Sigmoid colon (tissue), 7 donors: ENCODE results near the gene TNFRSF1B. TPM values are rescaled to one million over a fixed set of nuclear protein-coding genes. Genes with fewer than 3 reads are reported as not detected.

Experiments
- DNase-seq: peaks from one replicate; pipeline ENCODE4 v3.0.0-alpha.2; 2019
- H3K27ac ChIP-seq, 4 donors: fragments of 200-600 bp; sonication (generic); one replicate each; pipeline ENCODE4 v1.5.1; 2016 to 2019; ENCODE audit warnings: mild to moderate bottlenecking in 1 of 4
- H3K27me3 ChIP-seq, 3 donors: fragments of 200-600 bp; sonication (generic); one replicate each; pipeline ENCODE4 v1.5.1; 2019; ENCODE audit warnings: mild to moderate bottlenecking in 1 of 3
- H3K36me3 ChIP-seq, 4 donors: fragments of 200-600 bp; sonication (generic); one replicate each; pipeline ENCODE4 v1.5.1; 2016 to 2019
- H3K4me1 ChIP-seq, 4 donors: fragments of 200-600 bp; sonication (generic); one replicate each; pipeline ENCODE4 v1.5.1; 2017 to 2019
- H3K4me3 ChIP-seq, 4 donors: fragments of 200-600 bp; sonication (generic); one replicate each; pipeline ENCODE4 v1.5.1; 2017 to 2019; ENCODE audit warnings: mild to moderate bottlenecking in 2 of 4, moderate library complexity in 1 of 4
- H3K9me3 ChIP-seq, 4 donors: fragments of 200-600 bp in 3 of 4; sonication (generic) in 3 of 4; one replicate each; pipeline versions ENCODE4 v1.5.1 to v1.6.1; 2013 to 2019
- CTCF ChIP-seq, 4 experiments: fragments of 450-650 bp in 3 of 4; fragments of 200-600 bp in 1 of 4; IDR thresholded peaks; one replicate each; pipeline ENCODE4 v1.5.1; 2016 to 2019; ENCODE audit warnings: antibody characterized with exemption in 4 of 4, mild to moderate bottlenecking in 3 of 4, moderate library complexity in 2 of 4
- EP300 ChIP-seq, 4 donors: sonication (generic); formaldehyde crosslinking; IDR thresholded peaks; one replicate each; pipeline ENCODE4 v1.6.1; 2017; ENCODE audit warnings: antibody characterized with exemption in 4 of 4
- POLR2A ChIP-seq, 2 donors: fragments of 450-650 bp; IDR thresholded peaks; one replicate each; pipeline ENCODE4 v1.6.1; 2016; ENCODE audit warnings: antibody characterized with exemption in 2 of 2, mild to moderate bottlenecking in 2 of 2, moderate library complexity in 2 of 2
- POLR2AphosphoS5 ChIP-seq, 4 donors: sonication (generic); formaldehyde crosslinking; IDR thresholded peaks; one replicate each; pipeline ENCODE4 v1.6.1; 2017; ENCODE audit warnings: antibody characterized with exemption in 4 of 4
- WGBS, 2 donors: extraction: QIAGEN DNeasy Blood & Tissue Kit; methylation state at CpG; one replicate each; pipeline ENCODE4 v1.1.7; 2013; 5-methylcytosine and 5-hydroxymethylcytosine counted together
- intact Hi-C: fragments of 100-400 bp; cut with DNase I; formaldehyde crosslinking; loops from one replicate; pipeline ENCODE4 v1.15.1; 2023
- polyA plus RNA-seq, 3 donors: library from polyadenylated mRNA; stranded (reverse); fragments of 200-250 nt; gene quantifications; one replicate each; pipeline ENCODE4 v1.2.3, GENCODE V29; 2013
- total RNA-seq, 4 donors: library from RNA; depleted of rRNA; stranded (reverse); fragments of >200 nt; gene quantifications; one replicate each; pipeline ENCODE4 v1.1.0, GENCODE V29; 2016
- donor health status: healthy with polysubstance abuse.
- donor health status: Bipolar disorder and iron deficiency.
- donor health status: healthy.

Gene TNFRSF1B
- total and polyA plus RNA-seq, 7 donors, result 4.2 to 37.2 (median 18.6) TPM

DNA sequence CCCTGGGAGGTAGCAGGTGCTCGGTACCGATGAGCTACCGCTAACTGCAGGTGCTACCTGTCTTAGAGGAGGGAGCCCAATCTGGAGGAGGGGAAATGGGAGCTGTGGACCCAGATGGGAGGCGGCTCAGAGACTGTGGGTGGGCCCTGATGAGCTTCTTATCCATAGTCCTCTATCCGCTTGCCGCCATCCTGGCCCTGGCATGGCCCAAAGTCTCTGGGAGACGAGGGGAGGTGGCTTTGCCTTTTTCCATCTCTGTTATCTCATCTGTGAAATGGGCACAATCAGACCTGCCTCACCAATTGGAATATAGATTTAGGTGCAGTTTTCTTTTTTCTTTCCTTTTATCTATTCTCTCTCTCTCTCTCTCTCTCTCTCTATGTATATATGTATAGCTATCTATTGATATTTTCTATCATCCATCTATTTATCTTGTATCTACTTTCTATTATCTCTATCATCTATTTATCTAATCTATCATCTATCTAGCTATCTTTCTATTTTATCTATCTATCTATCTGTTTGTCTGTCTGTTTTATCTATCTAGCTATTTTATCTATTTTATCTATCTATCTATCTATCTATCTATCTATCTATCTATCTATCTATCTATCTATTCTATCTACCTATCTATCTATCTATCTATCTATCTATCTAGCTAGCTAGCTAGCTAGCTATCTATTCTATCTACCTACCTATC lies 16.5 kb downstream of the TNFRSF1B start:
- no peaks in the 10 kb centered on the region for H3K9me3 ChIP-seq
- peaks cover 0 to 66% (median 54%) of the 10 kb centered on the region in 4 donors for H3K4me1 ChIP-seq
- intact Hi-C loops, result no loop called here
- peak overlapping the region; percentile 71 to 85 (median 81) for H3K27ac ChIP-seq
- WGBS, 2 donors, result 91 to 93% methylated on average over 7 of the region's 7 CpGs
- DNase-seq, result no peak
- H3K36me3 ChIP-seq, result no peaks in the 10 kb centered on the region
- H3K4me3 ChIP-seq, result no peak overlapping the region
- no peaks in the 10 kb centered on the region for H3K27me3 ChIP-seq
- TF ChIP-seq CTCF (IDR thresholded peaks at IDR 0.05) (no peak), EP300 (IDR thresholded peaks at IDR 0.05) (no peak), POLR2AphosphoS5 (IDR thresholded peaks at IDR 0.05) (no peak), POLR2A (IDR thresholded peaks at IDR 0.05) (no peak)

DNA sequence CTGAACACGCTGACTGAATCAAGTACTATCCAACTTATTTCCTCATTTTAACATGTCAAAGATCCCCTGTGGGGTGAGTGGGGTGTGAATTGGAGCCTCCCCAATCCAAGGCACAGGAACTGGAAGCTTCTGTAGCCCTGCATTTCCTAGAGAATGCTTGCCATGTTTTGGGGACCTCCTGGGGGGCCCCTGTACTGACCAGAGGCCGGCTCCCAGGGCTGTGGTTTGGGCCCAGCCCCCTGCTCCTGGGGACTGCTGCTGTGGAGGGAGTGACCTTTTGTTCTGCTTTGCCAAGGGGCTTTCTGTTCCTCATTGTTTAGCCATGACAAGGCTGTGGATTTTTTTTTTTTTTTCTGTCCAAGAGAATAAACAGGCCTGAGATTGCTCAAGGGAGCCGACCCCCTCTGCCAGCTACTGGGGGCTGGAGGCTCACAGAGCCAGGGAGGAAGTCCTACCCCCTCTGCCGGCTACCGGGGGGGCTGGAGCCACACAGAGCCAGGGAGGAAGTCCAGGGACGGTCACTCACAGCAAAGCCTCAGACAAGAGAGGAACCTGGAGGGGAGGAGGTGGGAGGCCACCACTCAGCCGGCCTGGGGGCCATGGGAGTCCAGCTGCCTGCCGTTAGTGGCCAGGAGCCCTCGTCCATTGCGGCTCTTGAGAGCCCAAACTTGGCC lies 17.4 kb downstream of the TNFRSF1B start:
- H3K27me3 ChIP-seq, result no peaks in the 10 kb centered on the region
- intact Hi-C loops, result no loop called here
- H3K9me3 ChIP-seq, result no peaks in the 10 kb centered on the region
- DNase-seq, result peak; percentile 96
- WGBS, 2 donors, result 45 to 73% methylated on average over 10 of the region's 10 CpGs
- TF ChIP-seq POLR2AphosphoS5 (IDR thresholded peaks at IDR 0.05), result peak; percentile 60 to 91 (median 78)
- peak in 1 of 2 donors; percentile 8 for TF ChIP-seq POLR2A (IDR thresholded peaks at IDR 0.05)
- TF ChIP-seq EP300 (IDR thresholded peaks at IDR 0.05), result peak in 1 of 4 donors; percentile 86
- TF ChIP-seq CTCF (IDR thresholded peaks at IDR 0.05), result no peak
- peaks cover 0 to 69% (median 58%) of the 10 kb centered on the region in 4 donors for H3K4me1 ChIP-seq
- no peaks in the 10 kb centered on the region for H3K36me3 ChIP-seq
- peak overlapping the region in 2 of 4 donors; percentile 16 to 21 for H3K4me3 ChIP-seq
- peak overlapping the region; percentile 71 to 85 (median 81) for H3K27ac ChIP-seq

GRCh38 chr1:12185036-12185917 lies 18.5 kb downstream of the TNFRSF1B start:
- TF ChIP-seq POLR2AphosphoS5 (IDR thresholded peaks at IDR 0.05), result no peak
- no peak for TF ChIP-seq POLR2A (IDR thresholded peaks at IDR 0.05)
- no peak for TF ChIP-seq CTCF (IDR thresholded peaks at IDR 0.05)
- no peak for TF ChIP-seq EP300 (IDR thresholded peaks at IDR 0.05)
- Histone ChIP-seq H3K27ac (peak overlapping the region; percentile 71 to 85 (median 81)), H3K4me1 (peaks cover 0 to 70% (median 59%) of the 10 kb centered on the region in 4 donors), H3K4me3 (peak overlapping the region in 2 of 4 donors; percentile 16 to 21), H3K36me3 (no peaks in the 10 kb centered on the region), H3K9me3 (no peaks in the 10 kb centered on the region), H3K27me3 (no peaks in the 10 kb centered on the region)
- intact Hi-C loops, result no loop called here
- DNase-seq, result peak; percentile 65
- 77 to 82% methylated on average over 19 of the region's 19 CpGs for WGBS, 2 donors

- no peak overlapping the region for H3K4me3 ChIP-seq
- no peaks in the 10 kb centered on the region for H3K27me3 ChIP-seq
- DNase-seq, result no peak
- 69 to 73% methylated on average over 13 of the region's 13 CpGs for WGBS, 2 donors
- intact Hi-C loops, result no loop called here
- H3K36me3 ChIP-seq, result peaks cover 0 to 4% (median 0%) of the 10 kb centered on the region in 4 donors
- peaks cover 0 to 65% (median 57%) of the 10 kb centered on the region in 4 donors for H3K4me1 ChIP-seq
- H3K9me3 ChIP-seq, result no peaks in the 10 kb centered on the region
- TF ChIP-seq CTCF (IDR thresholded peaks at IDR 0.05) (no peak), EP300 (IDR thresholded peaks at IDR 0.05) (no peak), POLR2AphosphoS5 (IDR thresholded peaks at IDR 0.05) (no peak), POLR2A (IDR thresholded peaks at IDR 0.05) (no peak)
- H3K27ac ChIP-seq, result peak overlapping the region; percentile 71 to 85 (median 81)
These were observed 19.3 kb downstream of the TNFRSF1B start for GRCh38 chr1:12185918-12186678.
